HepG2 (cell line): ENCODE results near the gene COPA. TPM values are rescaled to one million over a fixed set of nuclear protein-coding genes. Genes with fewer than 3 reads are reported as not detected.
"Not testable (repeated sequence)": the region's sequence is repeated elsewhere in the genome, so short reads cannot be mapped to it uniquely, and the experiment has no call there.

Experiments used
- ATAC-seq: fragments of 200-7000 bp; cut with Tn5 transposase; 3 replicates; pipeline ENCODE4 v1.9.1; 2020; ENCODE audit warnings: mild to moderate bottlenecking, moderate library complexity
- BruUV-seq: library from RNA; stranded (reverse); fragments of 400-500 nt; replicated peaks from 2 replicates; lab custom pipeline; 2021; lab: Mats Ljungman, UMichigan
- CTCF ChIA-PET: fragments of 300-600 bp; formaldehyde crosslinking; extraction: SDS; loops from one replicate; lab custom pipeline; 2021; ENCODE audit warnings: low total read pairs, inconsistent platforms, low intra/inter-chr PET ratio; lab: Yijun Ruan, JAX
- POLR2A ChIA-PET: fragments of 350-600 bp; sonication (Branson Sonifier 250); formaldehyde crosslinking; loops from one replicate; lab custom pipeline; 2020; ENCODE audit warnings: antibody characterized with exemption, inconsistent platforms; lab: Yijun Ruan, JAX
- DNase-seq: peaks from one replicate; pipeline ENCODE4 v3.0.0-alpha.2; 2015; ENCODE audit warnings: low spot score
- FAIRE-seq: peaks from 3 replicates; lab custom pipeline; 2011; peaks lifted over from hg19 to GRCh38; lab: Jason Lieb, UNC
- H2AFZ ChIP-seq: one replicate; pipeline ENCODE4 v1.6.1; 2011; ENCODE audit warnings: low read length, inconsistent platforms
- H3K27ac ChIP-seq: fragments of 300-600 bp; 3 replicates; pipeline ENCODE4 v1.8.0; 2011; ENCODE audit warnings: mixed run types, mild to moderate bottlenecking, mixed read lengths, low read length, inconsistent platforms; ENCODE audit not compliant: insufficient read depth; ENCODE audit errors: extremely low read length
- H3K27me3 ChIP-seq, 2 experiments: fragments of 200-600 bp in 1 of 2; 2 replicates in 1 of 2; 3 replicates in 1 of 2; pipeline versions ENCODE4 v1.6.0 to v1.8.0; 2011; ENCODE audit warnings: low read length in 2 of 2, mild to moderate bottlenecking in 2 of 2, moderate library complexity in 2 of 2, inconsistent platforms in 1 of 2; ENCODE audit not compliant: insufficient read depth in 2 of 2, control insufficient read depth in 1 of 2
- H3K36me3 ChIP-seq, 2 experiments: fragments of 200-600 bp in 1 of 2; replicated peaks in 1 of 2; 2 replicates in 1 of 2; 3 replicates in 1 of 2; pipeline versions ENCODE4 v1.5.1 to v1.8.0; 2011; ENCODE audit warnings: low read length in 2 of 2, inconsistent platforms in 1 of 2; ENCODE audit not compliant: insufficient read depth in 2 of 2, control insufficient read depth in 1 of 2
- H3K4me1 ChIP-seq: 2 replicates; pipeline ENCODE4 v1.5.1; 2012; ENCODE audit warnings: low read length, inconsistent platforms; ENCODE audit not compliant: insufficient read depth
- H3K4me2 ChIP-seq: 2 replicates; pipeline ENCODE4 v1.6.0; 2011; ENCODE audit warnings: low read depth, low read length, inconsistent platforms
- H3K4me3 ChIP-seq, 3 experiments: fragments of 200-600 bp in 1 of 3; sonication (generic), shearing (Covaris generic) in 1 of 3; replicated peaks in 1 of 3; 2 replicates each; pipeline ENCODE4 v1.5.1; 2011 to 2016; ENCODE audit warnings: low read length in 3 of 3, inconsistent platforms in 2 of 3, low read depth in 2 of 3, mild to moderate bottlenecking in 2 of 3, control low read depth in 1 of 3, mixed read lengths in 1 of 3; ENCODE audit not compliant: insufficient read depth in 1 of 3
- H3K79me2 ChIP-seq: one replicate; pipeline ENCODE4 v1.6.1; 2011; ENCODE audit warnings: low read length, inconsistent platforms; ENCODE audit not compliant: insufficient read depth
- H3K9ac ChIP-seq: 2 replicates; pipeline ENCODE4 v1.6.0; 2011; ENCODE audit warnings: mild to moderate bottlenecking, low read depth, low read length, inconsistent platforms; ENCODE audit not compliant: insufficient read depth
- H3K9me3 ChIP-seq: 2 replicates; pipeline ENCODE4 v1.5.1; 2012; ENCODE audit warnings: mild to moderate bottlenecking, low read length
- H4K20me1 ChIP-seq: 2 replicates; pipeline ENCODE4 v1.6.0; 2011; ENCODE audit warnings: inconsistent platforms, mild to moderate bottlenecking, low read length, moderate library complexity; ENCODE audit not compliant: insufficient read depth
- AGO2 ChIP-seq: fragments of 200-400 bp; formaldehyde crosslinking; optimal IDR thresholded peaks from 2 replicates; pipeline ENCODE3; 2017; ENCODE audit warnings: mild to moderate bottlenecking, low read depth, low read length, moderate library complexity
- PAX8 ChIP-seq: sonication (generic); formaldehyde crosslinking; IDR thresholded peaks from 2 replicates; pipeline ENCODE4 v1.8.0; 2022; ENCODE audit warnings: mild to moderate bottlenecking, missing genetic modification reagents, borderline replicate concordance
- POLR2G ChIP-seq: fragments of 200-400 bp; formaldehyde crosslinking; IDR thresholded peaks from 2 replicates; pipeline ENCODE4 v1.6.1; 2018; ENCODE audit warnings: mild to moderate bottlenecking, low read depth, low read length, moderate library complexity
- WGBS: methylation state at CpG from one replicate; pipeline ENCODE4 v1.1.6; 2017; ENCODE audit warnings: low lambda C conversion rate; 5-methylcytosine and 5-hydroxymethylcytosine counted together
- in situ Hi-C: cut with HindIII; loops from 2 replicates; pipeline ENCODE4 v1.10.0; 2017; ENCODE audit warnings: low pct_unique_long_range_greater_than_20kb; ENCODE audit not compliant: extremely low pct_ligation_motif_present
- intact Hi-C: fragments of 100-400 bp; cut with micrococcal nuclease; formaldehyde crosslinking; loops from one replicate; pipeline ENCODE4 v1.10.0; 2022; ENCODE audit not compliant: unreplicated experiment
- polyA plus RNA-seq, 8 experiments: library from polyadenylated mRNA; depleted of rRNA in 3 of 8; stranded (reverse) in 7 of 8; unstranded in 1 of 8; fragments of >200 nt; fragmentation: Illumina TruSeq in 4 of 8; extraction: Trizol in 4 of 8; gene quantifications; 2 replicates each; pipeline versions ENCODE4 v1.2.1 to v1.2.3, GENCODE V29; 2011 to 2016; ENCODE audit warnings: low read depth in 4 of 8, missing spikeins in 1 of 8, mixed read lengths in 1 of 8; ENCODE audit not compliant: insufficient read depth in 1 of 8
- total RNA-seq, 5 experiments: library from RNA; depleted of rRNA; stranded (reverse); fragments of >200 nt; fragmentation: Illumina TruSeq; extraction: Trizol; gene quantifications; 2 replicates each; pipeline ENCODE4 v1.2.3, GENCODE V29; 2016; ENCODE audit warnings: low read depth in 1 of 5

COPA gene
- total and polyA plus RNA-seq, 2 of the 13 experiments (the other 11 are each of a cell fraction or from before 2014, with no cell fraction given) = 160 to 197 TPM

GRCh38 chr1:160287769-160288168 lies 55.3 kb downstream of the COPA start:
- WGBS = 98% methylated on average over 12 of the region's 12 CpGs
- H3K4me3 ChIP-seq, H2AFZ ChIP-seq, H3K27me3 ChIP-seq, in situ Hi-C loops, H3K9ac ChIP-seq, BruUV-seq, intact Hi-C loops, ATAC-seq, CTCF ChIA-PET, H3K27ac ChIP-seq, H3K4me2 ChIP-seq, H3K9me3 ChIP-seq, FAIRE-seq, H4K20me1 ChIP-seq, DNase-seq: not testable (repeated sequence)
- peaks cover 26 to 43% of the 10 kb centered on the region in 2 experiments for H3K36me3 ChIP-seq
- POLR2A ChIA-PET = interaction anchor here (1.2 kb wide), 1 partner anchor 25 kb away, joined by 5 read pairs; the partner anchor contains the start of gene DCAF8
- H3K4me1 ChIP-seq = peaks cover 35% of the 10 kb centered on the region
- 0 out of 2 replicates have a peak, but pooled peaks have one; percentile 34 for TF ChIP-seq POLR2G
- peaks cover 18% of the 10 kb centered on the region for H3K79me2 ChIP-seq

GRCh38 chr1:160285506-160285905 lies 57.5 kb downstream of the COPA start:
- no TSS peak for BruUV-seq
- 87% methylated on average over 23 of the region's 23 CpGs for WGBS

More at GRCh38 chr1:160285506-160285905, 57.5 kb downstream of the COPA start:
- H3K9ac ChIP-seq = peak overlapping the region; percentile 44; the same call in 1 of the 2 replicates
- no peaks in the 10 kb centered on the region for H4K20me1 ChIP-seq
- peak overlapping the region; percentile 70 to 82 (median 75); a peak in 5 of 6 replicates for H3K4me3 ChIP-seq
- H3K27me3 ChIP-seq = no peaks in the 10 kb centered on the region; a peak in 1 of 5 replicates
- no peak for ATAC-seq
- peak overlapping the region; percentile 70 for H3K27ac ChIP-seq
- intact Hi-C loops = loop anchor here (2.0 kb wide), 1 partner anchor 23 kb away; the partner anchor contains the start of gene DCAF8
- TF ChIP-seq AGO2 (peak; percentile 26), PAX8 (no peak)
- TF ChIP-seq, all 625 proteins: peak for 1
- in situ Hi-C loops = no loop called here
- Histone ChIP-seq H2AFZ (no peak overlapping the region), H3K79me2 (peaks cover 18% of the 10 kb centered on the region), H3K9me3 (no peaks in the 10 kb centered on the region), H3K4me1 (peaks cover 21% of the 10 kb centered on the region), H3K4me2 (peak overlapping the region; percentile 91), H3K36me3 (peaks cover 10 to 42% of the 10 kb centered on the region in 2 experiments)
- ChIA-PET CTCF (no interaction called here), POLR2A (interaction anchor here (0.6 to 3.7 kb wide), 9 partner anchors 10 to 255 kb away, joined by 3 to 31 read pairs (median 4); partner anchors contain the start of genes DCAF8 and IGSF8)
- DNase-seq = no peak
- no peak for FAIRE-seq
